Osteocyte (in vitro differentiated cells): ENCODE results near the gene PROC. TPM values are rescaled to one million over a fixed set of nuclear protein-coding genes. Genes with fewer than 3 reads are reported as not detected.

ENCODE experiments used
- DNase-seq: peaks from one replicate; pipeline ENCODE4 v3.0.0; 2021; ENCODE audit warnings: mixed read lengths; ENCODE audit not compliant: unreplicated experiment; ENCODE audit errors: extremely low spot score
- H3K27ac Mint-ChIP-seq: one replicate; pipeline ENCODE4 v1.8.0; 2021; ENCODE audit warnings: mild to moderate bottlenecking, mixed read lengths; ENCODE audit not compliant: unreplicated experiment
- H3K27me3 Mint-ChIP-seq: one replicate; pipeline ENCODE4 v1.8.0; 2021; ENCODE audit warnings: mixed read lengths; ENCODE audit not compliant: unreplicated experiment
- H3K36me3 Mint-ChIP-seq: one replicate; pipeline ENCODE4 v1.8.0; 2021; ENCODE audit warnings: mixed read lengths; ENCODE audit not compliant: unreplicated experiment
- H3K4me1 Mint-ChIP-seq: one replicate; pipeline ENCODE4 v1.8.0; 2021; ENCODE audit warnings: mixed read lengths; ENCODE audit not compliant: unreplicated experiment
- H3K4me3 Mint-ChIP-seq: one replicate; pipeline ENCODE4 v1.8.0; 2021; ENCODE audit warnings: mild to moderate bottlenecking, moderate library complexity, mixed read lengths; ENCODE audit not compliant: unreplicated experiment
- H3K9me3 Mint-ChIP-seq: one replicate; pipeline ENCODE4 v1.8.0; 2021; ENCODE audit warnings: mixed read lengths; ENCODE audit not compliant: unreplicated experiment
- total RNA-seq: library from RNA; stranded (reverse); gene quantifications from 2 replicates; pipeline ENCODE4 v1.2.1, GENCODE V29; 2021
- TF ChIP-seq, protein P1 (sequence below): fragments of 200-600 bp; sonication (generic); IDR thresholded peaks from 2 replicates; pipeline ENCODE4 v1.5.0; 2021; ENCODE audit warnings: antibody characterized with exemption, mild to moderate bottlenecking, moderate library complexity

PROC gene
- total RNA-seq, 1 donor from 2014 or later, result 1.6 TPM

- Mint-ChIP-seq H3K4me3 (no peak overlapping the region), H3K9me3 (no peaks in the 10 kb centered on the region), H3K36me3 (no peaks in the 10 kb centered on the region), H3K27me3 (peaks cover 6% of the 10 kb centered on the region), H3K27ac (no peak overlapping the region), H3K4me1 (peaks cover 17% of the 10 kb centered on the region)
- no peak for DNase-seq
- TF ChIP-seq, protein P1, sequence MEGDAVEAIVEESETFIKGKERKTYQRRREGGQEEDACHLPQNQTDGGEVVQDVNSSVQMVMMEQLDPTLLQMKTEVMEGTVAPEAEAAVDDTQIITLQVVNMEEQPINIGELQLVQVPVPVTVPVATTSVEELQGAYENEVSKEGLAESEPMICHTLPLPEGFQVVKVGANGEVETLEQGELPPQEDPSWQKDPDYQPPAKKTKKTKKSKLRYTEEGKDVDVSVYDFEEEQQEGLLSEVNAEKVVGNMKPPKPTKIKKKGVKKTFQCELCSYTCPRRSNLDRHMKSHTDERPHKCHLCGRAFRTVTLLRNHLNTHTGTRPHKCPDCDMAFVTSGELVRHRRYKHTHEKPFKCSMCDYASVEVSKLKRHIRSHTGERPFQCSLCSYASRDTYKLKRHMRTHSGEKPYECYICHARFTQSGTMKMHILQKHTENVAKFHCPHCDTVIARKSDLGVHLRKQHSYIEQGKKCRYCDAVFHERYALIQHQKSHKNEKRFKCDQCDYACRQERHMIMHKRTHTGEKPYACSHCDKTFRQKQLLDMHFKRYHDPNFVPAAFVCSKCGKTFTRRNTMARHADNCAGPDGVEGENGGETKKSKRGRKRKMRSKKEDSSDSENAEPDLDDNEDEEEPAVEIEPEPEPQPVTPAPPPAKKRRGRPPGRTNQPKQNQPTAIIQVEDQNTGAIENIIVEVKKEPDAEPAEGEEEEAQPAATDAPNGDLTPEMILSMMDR, result no peak
Measured at GRCh38 chr2:127424598-127425520, 6.6 kb downstream of the PROC start.

- TF ChIP-seq, protein P1, result no peak
- Mint-ChIP-seq H3K9me3 (no peaks in the 10 kb centered on the region), H3K27ac (no peak overlapping the region), H3K36me3 (no peaks in the 10 kb centered on the region), H3K4me3 (no peak overlapping the region), H3K4me1 (peaks cover 17% of the 10 kb centered on the region), H3K27me3 (peaks cover 6% of the 10 kb centered on the region)
- DNase-seq, result peak; percentile 77
Measured at GRCh38 chr2:127425540-127426490, 7.6 kb downstream of the PROC start.

- TF ChIP-seq, protein P1, result no peak
- no peaks in the 10 kb centered on the region for H3K36me3 Mint-ChIP-seq
- H3K27me3 Mint-ChIP-seq, result peaks cover 6% of the 10 kb centered on the region
- no peak overlapping the region for H3K4me3 Mint-ChIP-seq
- no peak overlapping the region for H3K27ac Mint-ChIP-seq
- H3K9me3 Mint-ChIP-seq, result no peaks in the 10 kb centered on the region
- H3K4me1 Mint-ChIP-seq, result peaks cover 22% of the 10 kb centered on the region
- peak; percentile 76 for DNase-seq
Measured at GRCh38 chr2:127426501-127427354, 8.5 kb downstream of the PROC start.

- H3K27ac Mint-ChIP-seq, result no peak overlapping the region
- no peaks in the 10 kb centered on the region for H3K36me3 Mint-ChIP-seq
- DNase-seq, result peak; percentile 73
- H3K4me3 Mint-ChIP-seq, result no peak overlapping the region
- TF ChIP-seq, protein P1, result no peak
- H3K4me1 Mint-ChIP-seq, result peaks cover 28% of the 10 kb centered on the region
- H3K27me3 Mint-ChIP-seq, result no peaks in the 10 kb centered on the region
- H3K9me3 Mint-ChIP-seq, result no peaks in the 10 kb centered on the region
Measured at GRCh38 chr2:127427376-127428056, 9.3 kb downstream of the PROC start.
